Heart left ventricle (tissue), 16 donors: ENCODE data around the gene GNAI2. TPM values are rescaled to one million over a fixed set of nuclear protein-coding genes. Genes with fewer than 3 reads are reported as not detected.

Experiments
- ATAC-seq, 4 donors: fragments of 200-7000 bp; cut with Tn5 transposase; one replicate each; pipeline ENCODE4 v1.9.1; 2020 to 2022; ENCODE audit warnings: moderate library complexity in 4 of 4, mild to moderate bottlenecking in 3 of 4, moderate number of reproducible peaks in 1 of 4
- DNase-seq, 5 donors: peaks; one replicate each; pipeline ENCODE4 v3.0.0-alpha.2; 2020
- H3K27ac ChIP-seq, 12 donors: fragments of 200-600 bp; sonication (generic) in 4 of 12; one replicate each; pipeline versions ENCODE4 v1.5.0 to v1.8.0; 2016 to 2022; ENCODE audit warnings: mild to moderate bottlenecking in 2 of 12
- H3K27me3 ChIP-seq, 9 donors: fragments of 200-600 bp; sonication (generic) in 2 of 9; one replicate each; pipeline versions ENCODE4 v1.5.1 to v1.8.0; 2016 to 2022; ENCODE audit warnings: mild to moderate bottlenecking in 3 of 9
- H3K36me3 ChIP-seq, 9 donors: fragments of 200-600 bp; sonication (generic) in 2 of 9; one replicate each; pipeline versions ENCODE4 v1.5.0 to v1.8.0; 2018 to 2022; ENCODE audit warnings: mild to moderate bottlenecking in 2 of 9
- H3K4me1 ChIP-seq, 12 donors: fragments of 200-600 bp; sonication (generic) in 4 of 12; one replicate each; pipeline versions ENCODE4 v1.5.0 to v1.8.0; 2016 to 2022; ENCODE audit warnings: mild to moderate bottlenecking in 3 of 12
- H3K4me3 ChIP-seq, 12 donors: fragments of 200-600 bp; sonication (generic) in 4 of 12; one replicate each; pipeline versions ENCODE4 v1.5.0 to v1.8.0; 2017 to 2022; ENCODE audit warnings: mild to moderate bottlenecking in 9 of 12, moderate library complexity in 4 of 12
- H3K9me3 ChIP-seq, 12 donors: fragments of 200-600 bp; sonication (generic) in 4 of 12; one replicate each; pipeline versions ENCODE4 v1.5.0 to v1.8.0; 2016 to 2022; ENCODE audit warnings: mild to moderate bottlenecking in 1 of 12
- POLR2A ChIP-seq, 2 donors: fragments of 450-650 bp; IDR thresholded peaks; one replicate each; pipeline ENCODE4 v1.6.1; 2017; ENCODE audit warnings: antibody characterized with exemption in 2 of 2, mild to moderate bottlenecking in 2 of 2, moderate library complexity in 2 of 2
- WGBS, 4 donors: extraction: QIAGEN DNeasy Blood & Tissue Kit in 2 of 4; methylation state at CpG; one replicate each; pipeline versions ENCODE4 v1.1.5 to v1.1.7; 2013 to 2018; 5-methylcytosine and 5-hydroxymethylcytosine counted together
- intact Hi-C, 10 donors: fragments of 100-400 bp; cut with DNase I; formaldehyde crosslinking; loops; one replicate each; pipeline versions ENCODE4 v1.11.1 to v1.14.2; 2022
- polyA plus RNA-seq, 2 donors: library from polyadenylated mRNA; stranded (reverse); fragments of 200-250 nt; gene quantifications; one replicate each; pipeline ENCODE4 v1.2.3, GENCODE V29; 2013
- total RNA-seq, 9 donors: library from RNA; depleted of rRNA in 2 of 9; stranded (reverse); fragments of >200 nt in 2 of 9; fragmentation: NEBNext Ultra II Directional in 3 of 9; extraction: Animal tissue kit (Norgen Biotek cat#: 25700) in 3 of 9; gene quantifications; one replicate each; pipeline versions ENCODE4 v1.1.0 to v1.2.4, GENCODE V29; 2016 to 2023
- TF ChIP-seq, protein P1 (sequence below), 12 donors: fragments of 200-600 bp; sonication (generic) in 4 of 12; IDR thresholded peaks; one replicate each; pipeline versions ENCODE4 v1.5.0 to v1.8.0; 2018 to 2022; ENCODE audit warnings: antibody characterized with exemption in 12 of 12, mild to moderate bottlenecking in 5 of 12
- donor health status: ischemic (EF 13 %, LVEDD 7.1; RV severe dilation, severe dysfunction).
- donor health status: healthy with polysubstance abuse.
- donor health status: DM: no; HTN: yes; CAD: no.
- donor health status: DM: no; HTN: no; CAD: no.
- donor health status: ischemic (EF 25% LVEDD 6.9; RV normal size, moderate dysfunction).
- donor health status: ischemic (EF 25% LVEDD 5.7; RV mildly dilated, moderate dysfunction).
- donor health status: healthy.
- donor health status: DM: yes; HTN: yes; CAD: no.
- donor health status: ischemic (EF 35%, LVEDD 5.7; RV mildly dilated, moderate dysfunction).
- donor health status: nonischemic (EF 11% LVEDD 7.7; RV severe dilation, severe dysfunction).
- donor health status: DM: yes; HTN: yes; CAD: no.
- donor health status: PGD.
- donor health status: ischemic (EF 29% LVEDD 5.4; RV normal size, mild dysfunction).
- donor health status: nonischemic (EF 23%, LVEDD 6.1; RV moderate dilation, normal function).

Gene GNAI2
- total and polyA plus RNA-seq, 11 donors, result 93.2 to 365 (median 140) TPM

DNA sequence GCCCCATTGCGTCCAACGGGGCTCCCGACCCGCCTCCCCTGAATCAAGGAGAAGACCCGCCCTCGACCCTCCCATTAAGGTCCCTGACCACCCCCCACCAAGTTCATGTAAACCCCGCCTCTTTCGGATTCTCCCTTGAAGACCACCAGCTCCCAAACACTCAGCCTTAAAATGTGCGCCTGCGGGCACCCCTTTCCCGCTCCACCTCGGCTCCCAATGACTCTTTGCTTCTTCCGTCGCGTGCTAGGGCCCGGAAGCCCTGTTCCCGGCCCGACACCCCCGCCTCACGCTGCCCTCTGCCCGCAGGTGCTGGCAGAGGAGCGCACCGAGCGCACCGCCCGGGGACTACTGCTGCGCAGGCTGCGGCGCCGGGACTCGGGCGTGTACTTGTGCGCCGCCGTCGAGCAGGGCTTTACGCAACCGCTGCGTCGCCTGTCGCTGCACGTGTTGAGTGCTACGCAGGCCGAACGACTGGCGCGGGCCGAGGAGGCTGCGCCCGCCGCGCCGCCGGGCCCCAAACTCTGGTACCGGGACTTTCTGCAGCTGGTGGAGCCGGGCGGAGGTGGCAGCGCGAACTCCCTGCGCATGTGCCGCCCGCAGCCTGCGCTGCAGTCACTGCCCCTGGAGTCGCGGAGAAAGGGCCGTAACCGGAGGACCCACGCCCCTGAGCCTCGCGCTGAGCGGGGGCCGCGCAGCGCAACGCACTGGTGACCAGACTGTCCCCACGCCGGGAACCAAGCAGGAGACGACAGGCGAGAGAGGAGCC lies 40.2 kb downstream of the GNAI2 start:
- ATAC-seq, result no peak
- Histone ChIP-seq H3K4me3 (no peak overlapping the region), H3K9me3 (no peaks in the 10 kb centered on the region), H3K36me3 (no peaks in the 10 kb centered on the region), H3K27ac (no peak overlapping the region), H3K27me3 (peaks cover 0 to 38% (median 6%) of the 10 kb centered on the region in 9 donors), H3K4me1 (peaks cover 0 to 56% (median 25%) of the 10 kb centered on the region in 12 donors)
- no peak for TF ChIP-seq POLR2A (IDR thresholded peaks at IDR 0.05)
- DNase-seq, result no peak
- intact Hi-C loops, result loop anchor here in 6 of 10 donors (2.0 to 10.0 kb wide), 5 partner anchors 47 to 151 kb away; partner anchors contain the start of genes HYAL2 (in 3 of the 6) and TUSC2 (in 2 of the 6)
- 51 to 60% (median 54%) methylated on average over 60 to 79 of the region's 79 CpGs for WGBS, 4 donors

DNA sequence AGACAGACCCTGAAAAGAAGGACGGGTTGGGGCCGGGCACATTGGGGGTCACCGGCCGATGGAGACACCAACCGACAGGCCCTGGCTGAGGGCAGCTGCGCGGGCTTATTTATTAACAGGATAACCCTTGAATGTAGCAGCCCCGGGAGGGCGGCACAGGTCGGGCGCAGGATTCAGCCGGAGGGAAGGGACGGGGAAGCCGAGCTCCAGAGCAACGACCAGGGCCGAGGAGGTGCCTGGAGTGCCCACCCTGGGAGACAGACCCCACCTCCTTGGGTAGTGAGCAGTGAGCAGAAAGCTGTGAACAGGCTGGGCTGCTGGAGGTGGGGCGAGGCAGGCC lies 40.7 kb downstream of the GNAI2 start:
- Histone ChIP-seq H3K27me3 (peaks cover 0 to 38% (median 6%) of the 10 kb centered on the region in 9 donors), H3K36me3 (no peaks in the 10 kb centered on the region), H3K4me1 (peaks cover 0 to 59% (median 25%) of the 10 kb centered on the region in 12 donors), H3K9me3 (no peaks in the 10 kb centered on the region), H3K4me3 (no peak overlapping the region), H3K27ac (no peak overlapping the region)
- intact Hi-C loops, result loop anchor here in 4 of 10 donors (10.0 kb wide), 2 partner anchors 48 to 152 kb away; partner anchors contain the start of genes HYAL2 (in 2 of the 4) and TUSC2 (in 2 of the 4)
- DNase-seq, result no peak
- no peak for ATAC-seq
- 83 to 92% (median 87%) methylated on average over 16 to 17 of the region's 17 CpGs for WGBS, 4 donors
- TF ChIP-seq POLR2A (IDR thresholded peaks at IDR 0.05), result no peak
- TF ChIP-seq, protein P1, sequence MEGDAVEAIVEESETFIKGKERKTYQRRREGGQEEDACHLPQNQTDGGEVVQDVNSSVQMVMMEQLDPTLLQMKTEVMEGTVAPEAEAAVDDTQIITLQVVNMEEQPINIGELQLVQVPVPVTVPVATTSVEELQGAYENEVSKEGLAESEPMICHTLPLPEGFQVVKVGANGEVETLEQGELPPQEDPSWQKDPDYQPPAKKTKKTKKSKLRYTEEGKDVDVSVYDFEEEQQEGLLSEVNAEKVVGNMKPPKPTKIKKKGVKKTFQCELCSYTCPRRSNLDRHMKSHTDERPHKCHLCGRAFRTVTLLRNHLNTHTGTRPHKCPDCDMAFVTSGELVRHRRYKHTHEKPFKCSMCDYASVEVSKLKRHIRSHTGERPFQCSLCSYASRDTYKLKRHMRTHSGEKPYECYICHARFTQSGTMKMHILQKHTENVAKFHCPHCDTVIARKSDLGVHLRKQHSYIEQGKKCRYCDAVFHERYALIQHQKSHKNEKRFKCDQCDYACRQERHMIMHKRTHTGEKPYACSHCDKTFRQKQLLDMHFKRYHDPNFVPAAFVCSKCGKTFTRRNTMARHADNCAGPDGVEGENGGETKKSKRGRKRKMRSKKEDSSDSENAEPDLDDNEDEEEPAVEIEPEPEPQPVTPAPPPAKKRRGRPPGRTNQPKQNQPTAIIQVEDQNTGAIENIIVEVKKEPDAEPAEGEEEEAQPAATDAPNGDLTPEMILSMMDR (IDR thresholded peaks at IDR 0.05), result no peak

DNA sequence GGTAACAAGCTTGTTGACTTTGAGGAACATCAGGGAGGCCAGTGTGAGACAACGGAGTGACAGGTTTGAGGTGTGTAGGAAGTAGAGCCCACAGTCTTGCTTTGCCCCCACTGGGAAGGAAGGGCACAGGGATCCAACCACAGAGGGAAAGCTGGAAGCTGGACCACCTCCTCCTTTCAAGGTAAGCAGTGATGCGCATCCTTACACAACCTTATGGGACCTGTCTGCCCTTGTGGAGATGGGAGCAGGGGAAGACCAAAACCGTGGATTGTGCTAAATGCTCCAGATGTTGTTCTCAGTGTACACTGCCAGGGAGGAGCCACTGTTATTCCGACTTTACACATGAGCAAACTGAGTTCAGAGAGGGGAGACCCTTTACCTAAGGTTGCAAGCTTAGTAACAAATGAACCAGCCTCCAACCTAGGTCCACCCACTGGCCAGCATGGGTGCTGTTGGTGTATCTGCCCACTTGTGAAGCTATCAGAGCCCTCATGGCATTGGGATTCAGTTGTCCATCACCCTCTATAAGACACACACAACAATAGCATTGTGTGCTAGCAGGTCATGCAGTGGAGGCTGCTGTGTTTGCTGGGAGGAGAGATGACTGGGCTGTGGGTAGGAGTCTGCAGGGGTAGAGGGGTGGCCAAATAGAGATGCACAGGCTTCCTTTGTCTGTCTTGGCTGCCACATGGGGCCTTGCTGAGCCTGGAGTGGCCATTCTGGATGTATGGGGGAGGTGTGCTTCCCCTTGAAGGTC lies 42.3 kb downstream of the GNAI2 start:
- H3K36me3 ChIP-seq, result no peaks in the 10 kb centered on the region
- H3K27ac ChIP-seq, result peak overlapping the region; percentile 36 to 94 (median 84)
- H3K4me3 ChIP-seq, result no peak overlapping the region
- intact Hi-C loops, result loop anchor here in 4 of 10 donors (10.0 kb wide), 2 partner anchors 46 to 154 kb away; partner anchors contain the start of genes HYAL2 (in 2 of the 4) and TUSC2 (in 2 of the 4)
- peak in 3 of 4 donors; percentile 4 to 16 (median 4) for ATAC-seq
- DNase-seq, result no peak
- TF ChIP-seq, protein P1 (IDR thresholded peaks at IDR 0.05), result no peak
- TF ChIP-seq POLR2A (IDR thresholded peaks at IDR 0.05), result no peak
- 79 to 85% (median 81%) methylated on average over 3 to 4 of the region's 4 CpGs for WGBS, 4 donors
- H3K4me1 ChIP-seq, result peaks cover 0 to 52% (median 21%) of the 10 kb centered on the region in 12 donors
- H3K27me3 ChIP-seq, result peaks cover 0 to 38% (median 6%) of the 10 kb centered on the region in 9 donors
- no peaks in the 10 kb centered on the region for H3K9me3 ChIP-seq

DNA sequence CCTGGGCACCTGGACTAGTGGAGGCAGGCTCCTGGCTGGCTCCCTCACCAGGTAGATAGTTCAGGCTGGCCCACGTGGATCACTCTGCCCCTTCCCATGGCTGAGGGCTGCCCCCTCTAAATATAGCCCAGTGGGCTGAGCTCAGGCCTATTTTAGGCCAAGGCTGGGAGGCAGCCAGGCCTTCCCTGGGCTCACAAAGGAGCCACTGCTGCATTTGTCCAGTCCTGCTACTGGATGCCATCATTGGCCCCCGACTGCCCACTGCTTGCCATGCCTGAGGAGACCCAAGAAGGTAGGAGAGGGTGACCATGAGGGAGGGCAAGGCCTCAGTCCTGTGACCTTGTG lies 42.8 kb downstream of the GNAI2 start, which contains the start of gene LSMEM2:
Gene LSMEM2, plus strand, starts transcription at position 208 of the 345 bp plus-strand sequence. Its CDS starts 27 bp downstream, at position 235.
- intact Hi-C loops, result loop anchor here in 4 of 10 donors (10.0 kb wide), 2 partner anchors 46 to 154 kb away; partner anchors contain the start of genes HYAL2 (in 2 of the 4) and TUSC2 (in 2 of the 4)
- Histone ChIP-seq H3K4me3 (peak within 1 kb of the TSS in 11 of 12 donors; percentile 9 to 53 (median 43)), H3K27ac (peak within 1 kb of the TSS; percentile 36 to 94 (median 84)), H3K9me3 (no peaks in the 10 kb centered on the region), H3K27me3 (peaks cover 0 to 32% (median 6%) of the 10 kb centered on the region in 9 donors), H3K36me3 (no peaks in the 10 kb centered on the region), H3K4me1 (peaks cover 0 to 47% (median 17%) of the 10 kb centered on the region in 12 donors)
- 15 to 63% (median 31%) methylated on average over 1 to 2 of the region's 2 CpGs for WGBS, 4 donors
- DNase-seq (peak in 4 of 5 donors; percentile 71 to 85 (median 78)), ATAC-seq (peak; percentile 85 to 94 (median 88))
- TF ChIP-seq, protein P1 (IDR thresholded peaks at IDR 0.05), result no peak
- TF ChIP-seq POLR2A (IDR thresholded peaks at IDR 0.05), result peak in 1 of 2 donors; percentile 23
